ENCODE results near the gene PTPRM. TPM values are rescaled to one million over a fixed set of nuclear protein-coding genes. Genes with fewer than 3 reads are reported as not detected.

Gene PTPRM
- total RNA-seq, 1 donor from 2014 or later: 131 TPM

GRCh38 chr18:7855671-7856070 is 288.6 kb downstream of the PTPRM start:
- H3K36me3 Mint-ChIP-seq (ENCODE audit: low read depth): peaks cover 2% of the 10 kb centered on the region
- no peaks in the 10 kb centered on the region for H3K27me3 Mint-ChIP-seq (ENCODE audit: low read depth)
- TF ChIP-seq CTCF (IDR thresholded peaks at IDR 0.05): no peak
- H3K27ac Mint-ChIP-seq (ENCODE audit: unreplicated experiment): peak overlapping the region; percentile 46
- no peak overlapping the region for H3K4me3 Mint-ChIP-seq (ENCODE audit: unreplicated experiment)
- H3K4me1 Mint-ChIP-seq (ENCODE audit: low read depth): peaks cover 40% of the 10 kb centered on the region
- peaks cover 13% of the 10 kb centered on the region for H3K9me3 Mint-ChIP-seq (ENCODE audit: low read depth)
- DNase-seq (ENCODE audit: low spot score): no peak

- H3K27ac Mint-ChIP-seq (ENCODE audit: unreplicated experiment): peak overlapping the region; percentile 75
- peaks cover 44% of the 10 kb centered on the region for H3K4me1 Mint-ChIP-seq (ENCODE audit: low read depth)
- no peak overlapping the region for H3K4me3 Mint-ChIP-seq (ENCODE audit: unreplicated experiment)
- DNase-seq (ENCODE audit: low spot score): no peak
- H3K27me3 Mint-ChIP-seq (ENCODE audit: low read depth): no peaks in the 10 kb centered on the region
- H3K36me3 Mint-ChIP-seq (ENCODE audit: low read depth): peaks cover 2% of the 10 kb centered on the region
- no peak for TF ChIP-seq CTCF (IDR thresholded peaks at IDR 0.05)
- H3K9me3 Mint-ChIP-seq (ENCODE audit: low read depth): peaks cover 10% of the 10 kb centered on the region
These were observed 289.0 kb downstream of the PTPRM start for GRCh38 chr18:7856116-7856515.

GRCh38 chr18:7856733-7857132 is 289.6 kb downstream of the PTPRM start:
- H3K9me3 Mint-ChIP-seq (ENCODE audit: low read depth): peaks cover 4% of the 10 kb centered on the region
- H3K27ac Mint-ChIP-seq (ENCODE audit: unreplicated experiment): peak overlapping the region; percentile 75
- DNase-seq (ENCODE audit: low spot score): no peak
- H3K4me3 Mint-ChIP-seq (ENCODE audit: unreplicated experiment): no peak overlapping the region
- H3K4me1 Mint-ChIP-seq (ENCODE audit: low read depth): peaks cover 44% of the 10 kb centered on the region
- H3K27me3 Mint-ChIP-seq (ENCODE audit: low read depth): no peaks in the 10 kb centered on the region
- peaks cover 2% of the 10 kb centered on the region for H3K36me3 Mint-ChIP-seq (ENCODE audit: low read depth)
- no peak for TF ChIP-seq CTCF (IDR thresholded peaks at IDR 0.05)

GRCh38 chr18:7857562-7857961 is 290.4 kb downstream of the PTPRM start:
- Mint-ChIP-seq H3K27ac (ENCODE audit: unreplicated experiment) (no peak overlapping the region), H3K36me3 (ENCODE audit: low read depth) (peaks cover 2% of the 10 kb centered on the region), H3K9me3 (ENCODE audit: low read depth) (no peaks in the 10 kb centered on the region), H3K27me3 (ENCODE audit: low read depth) (no peaks in the 10 kb centered on the region), H3K4me3 (ENCODE audit: unreplicated experiment) (no peak overlapping the region), H3K4me1 (ENCODE audit: low read depth) (peaks cover 42% of the 10 kb centered on the region)
- no peak for TF ChIP-seq CTCF (IDR thresholded peaks at IDR 0.05)
- no peak for DNase-seq (ENCODE audit: low spot score)

GRCh38 chr18:7859122-7859521 is 292.0 kb downstream of the PTPRM start:
- H3K4me1 Mint-ChIP-seq (ENCODE audit: low read depth): peaks cover 32% of the 10 kb centered on the region
- no peak overlapping the region for H3K4me3 Mint-ChIP-seq (ENCODE audit: unreplicated experiment)
- DNase-seq (ENCODE audit: low spot score): no peak
- H3K36me3 Mint-ChIP-seq (ENCODE audit: low read depth): no peaks in the 10 kb centered on the region
- TF ChIP-seq CTCF (IDR thresholded peaks at IDR 0.05): no peak
- H3K9me3 Mint-ChIP-seq (ENCODE audit: low read depth): peaks cover 2% of the 10 kb centered on the region
- H3K27me3 Mint-ChIP-seq (ENCODE audit: low read depth): no peaks in the 10 kb centered on the region
- no peak overlapping the region for H3K27ac Mint-ChIP-seq (ENCODE audit: unreplicated experiment)
